Vagina (tissue), 2 donors: Measurements from ENCODE around the gene CLIC5. TPM values are rescaled to one million over a fixed set of nuclear protein-coding genes. Genes with fewer than 3 reads are reported as not detected.

ENCODE experiments used
- DNase-seq, 2 donors: peaks; one replicate each; pipeline ENCODE4 v3.0.0-alpha.2; 2017; ENCODE audit errors: extremely low spot score in 2 of 2
- H3K27ac ChIP-seq: fragments of 200-600 bp; sonication (generic); one replicate; pipeline ENCODE4 v1.5.1; 2019
- H3K27me3 ChIP-seq: fragments of 200-600 bp; sonication (generic); one replicate; pipeline ENCODE4 v1.5.1; 2019
- H3K36me3 ChIP-seq, 2 donors: fragments of 200-600 bp; sonication (generic); one replicate each; pipeline ENCODE4 v1.5.1; 2017 to 2019
- H3K4me1 ChIP-seq: fragments of 200-600 bp; sonication (generic); one replicate; pipeline ENCODE4 v1.5.1; 2019
- H3K4me3 ChIP-seq, 2 donors: fragments of 200-600 bp; sonication (generic); 1 replicate in 1 of 2; 2 replicates in 1 of 2; pipeline ENCODE4 v1.5.1; 2016 to 2019
- H3K9me3 ChIP-seq: fragments of 200-600 bp; sonication (generic); one replicate; pipeline ENCODE4 v1.5.1; 2019
- CTCF ChIP-seq, 3 experiments: fragments of 450-650 bp in 2 of 3; fragments of 200-600 bp in 1 of 3; sonication (generic) in 1 of 3; IDR thresholded peaks; one replicate each; pipeline ENCODE4 v1.5.1; 2017 to 2019; ENCODE audit warnings: antibody characterized with exemption in 3 of 3, mild to moderate bottlenecking in 2 of 3, moderate library complexity in 2 of 3
- POLR2A ChIP-seq, 2 donors: fragments of 450-650 bp; IDR thresholded peaks; one replicate each; pipeline ENCODE4 v1.6.1; 2017; ENCODE audit warnings: antibody characterized with exemption in 2 of 2, mild to moderate bottlenecking in 2 of 2, moderate library complexity in 2 of 2
- POLR2AphosphoS5 ChIP-seq, 2 donors: sonication (generic); formaldehyde crosslinking; IDR thresholded peaks; one replicate each; pipeline ENCODE4 v1.9.0; 2017; ENCODE audit warnings: antibody characterized with exemption in 2 of 2, mild to moderate bottlenecking in 2 of 2, low read depth in 1 of 2; ENCODE audit not compliant: insufficient read depth in 1 of 2
- intact Hi-C: fragments of 100-400 bp; cut with DNase I; formaldehyde crosslinking; loops from one replicate; pipeline ENCODE4 v1.15.1; 2023
- total RNA-seq: library from RNA; depleted of rRNA; stranded (reverse); fragments of >200 nt; gene quantifications from one replicate; pipeline ENCODE4 v1.2.3, GENCODE V29; 2016

CLIC5 gene
- total RNA-seq, 1 donor from 2014 or later: 3.4 TPM

GRCh38 chr6:46035242-46035641, 19.6 kb upstream of the CLIC5 start:
- Histone ChIP-seq H3K36me3 (no peaks in the 10 kb centered on the region), H3K27me3 (no peaks in the 10 kb centered on the region), H3K27ac (no peak overlapping the region), H3K4me3 (no peak overlapping the region), H3K4me1 (no peaks in the 10 kb centered on the region), H3K9me3 (no peaks in the 10 kb centered on the region)
- intact Hi-C loops: no loop called here
- TF ChIP-seq POLR2A (IDR thresholded peaks at IDR 0.05) (no peak), CTCF (IDR thresholded peaks at IDR 0.05) (no peak), POLR2AphosphoS5 (IDR thresholded peaks at IDR 0.05; ENCODE audit: insufficient read depth in 1 of 2, low read depth in 1 of 2) (no peak)
- DNase-seq: no peak

- Histone ChIP-seq H3K4me1 (no peaks in the 10 kb centered on the region), H3K27ac (no peak overlapping the region), H3K4me3 (no peak overlapping the region), H3K27me3 (no peaks in the 10 kb centered on the region), H3K36me3 (no peaks in the 10 kb centered on the region), H3K9me3 (no peaks in the 10 kb centered on the region)
- intact Hi-C loops: no loop called here
- DNase-seq: no peak
- no peak for TF ChIP-seq CTCF (IDR thresholded peaks at IDR 0.05)
- TF ChIP-seq POLR2AphosphoS5 (IDR thresholded peaks at IDR 0.05; ENCODE audit: insufficient read depth in 1 of 2, low read depth in 1 of 2): no peak
- TF ChIP-seq POLR2A (IDR thresholded peaks at IDR 0.05): no peak
These were observed 16.7 kb upstream of the CLIC5 start for GRCh38 chr6:46032110-46032998.

- intact Hi-C loops: no loop called here
- H3K9me3 ChIP-seq: no peaks in the 10 kb centered on the region
These were observed 13.9 kb upstream of the CLIC5 start for GRCh38 chr6:46029602-46030001.

GRCh38 chr6:46026307-46026706, 10.6 kb upstream of the CLIC5 start:
- H3K27me3 ChIP-seq: no peaks in the 10 kb centered on the region
- no peaks in the 10 kb centered on the region for H3K9me3 ChIP-seq
- H3K4me1 ChIP-seq: no peaks in the 10 kb centered on the region
- TF ChIP-seq POLR2AphosphoS5 (IDR thresholded peaks at IDR 0.05; ENCODE audit: insufficient read depth in 1 of 2, low read depth in 1 of 2) (no peak), CTCF (IDR thresholded peaks at IDR 0.05) (no peak)
- H3K4me3 ChIP-seq: no peak overlapping the region
- no peaks in the 10 kb centered on the region for H3K36me3 ChIP-seq
- intact Hi-C loops: no loop called here
- H3K27ac ChIP-seq: no peak overlapping the region
- DNase-seq: no peak

More at GRCh38 chr6:46029602-46030001, 13.9 kb upstream of the CLIC5 start:
- TF ChIP-seq POLR2A (IDR thresholded peaks at IDR 0.05) (no peak), POLR2AphosphoS5 (IDR thresholded peaks at IDR 0.05; ENCODE audit: insufficient read depth in 1 of 2, low read depth in 1 of 2) (no peak), CTCF (IDR thresholded peaks at IDR 0.05) (no peak)
- H3K4me1 ChIP-seq: no peaks in the 10 kb centered on the region
- DNase-seq: no peak
- no peaks in the 10 kb centered on the region for H3K27me3 ChIP-seq
- no peaks in the 10 kb centered on the region for H3K36me3 ChIP-seq
- H3K4me3 ChIP-seq: no peak overlapping the region
- no peak overlapping the region for H3K27ac ChIP-seq

- TF ChIP-seq CTCF (IDR thresholded peaks at IDR 0.05): no peak
- H3K36me3 ChIP-seq: no peaks in the 10 kb centered on the region
- DNase-seq: no peak
These were observed 9.9 kb upstream of the CLIC5 start for GRCh38 chr6:46025573-46025972.

More at GRCh38 chr6:46025573-46025972, 9.9 kb upstream of the CLIC5 start:
- H3K9me3 ChIP-seq: no peaks in the 10 kb centered on the region
- H3K27ac ChIP-seq: no peak overlapping the region
- no peak overlapping the region for H3K4me3 ChIP-seq
- H3K27me3 ChIP-seq: no peaks in the 10 kb centered on the region
- intact Hi-C loops: no loop called here
- H3K4me1 ChIP-seq: no peaks in the 10 kb centered on the region
